ENCODE data around the gene PIKFYVE.
"Not testable (repeated sequence)": the region's sequence is repeated elsewhere in the genome, so short reads cannot be mapped to it uniquely, and the experiment has no call there.

PIKFYVE gene

DNA sequence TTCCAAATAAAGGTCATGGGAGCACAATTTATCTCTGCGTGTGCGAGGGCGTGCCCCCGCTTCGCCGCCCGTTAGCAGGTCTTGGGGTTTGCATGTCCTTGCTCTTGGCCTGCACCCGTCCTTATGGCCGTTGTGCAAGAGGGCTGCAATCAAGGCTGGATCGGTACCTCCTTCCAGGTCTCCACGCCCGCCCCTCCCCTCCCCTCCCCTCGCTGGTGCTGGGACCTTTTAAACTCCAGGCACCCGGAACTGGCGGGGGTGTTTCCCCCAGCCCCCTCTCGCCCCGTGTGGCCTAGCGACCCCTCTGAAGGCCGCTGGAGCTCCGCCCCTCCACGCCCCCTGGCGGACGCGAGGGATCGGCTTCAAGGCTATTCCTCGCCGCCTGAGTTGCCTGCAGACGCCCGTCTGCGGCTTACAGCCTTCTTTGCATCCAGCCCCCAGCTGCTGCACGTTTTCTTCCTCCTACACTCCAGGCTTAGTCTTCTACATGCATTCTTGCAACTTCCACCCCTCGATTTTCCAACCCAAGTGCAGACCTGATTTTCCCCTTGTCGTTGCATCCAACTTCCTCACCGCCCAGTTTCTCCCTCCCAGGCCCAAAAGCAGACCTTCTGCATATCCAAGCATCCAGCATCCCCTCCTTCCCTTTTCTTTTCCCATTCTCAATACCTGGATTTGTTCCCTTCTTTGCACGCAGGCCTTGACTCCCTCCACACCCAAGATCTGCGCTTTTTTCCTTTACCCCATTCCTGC is 11.8 kb upstream of the PIKFYVE start:
- peak; percentile 84 for DNase-seq (ENCODE audit: low spot score)

DNA sequence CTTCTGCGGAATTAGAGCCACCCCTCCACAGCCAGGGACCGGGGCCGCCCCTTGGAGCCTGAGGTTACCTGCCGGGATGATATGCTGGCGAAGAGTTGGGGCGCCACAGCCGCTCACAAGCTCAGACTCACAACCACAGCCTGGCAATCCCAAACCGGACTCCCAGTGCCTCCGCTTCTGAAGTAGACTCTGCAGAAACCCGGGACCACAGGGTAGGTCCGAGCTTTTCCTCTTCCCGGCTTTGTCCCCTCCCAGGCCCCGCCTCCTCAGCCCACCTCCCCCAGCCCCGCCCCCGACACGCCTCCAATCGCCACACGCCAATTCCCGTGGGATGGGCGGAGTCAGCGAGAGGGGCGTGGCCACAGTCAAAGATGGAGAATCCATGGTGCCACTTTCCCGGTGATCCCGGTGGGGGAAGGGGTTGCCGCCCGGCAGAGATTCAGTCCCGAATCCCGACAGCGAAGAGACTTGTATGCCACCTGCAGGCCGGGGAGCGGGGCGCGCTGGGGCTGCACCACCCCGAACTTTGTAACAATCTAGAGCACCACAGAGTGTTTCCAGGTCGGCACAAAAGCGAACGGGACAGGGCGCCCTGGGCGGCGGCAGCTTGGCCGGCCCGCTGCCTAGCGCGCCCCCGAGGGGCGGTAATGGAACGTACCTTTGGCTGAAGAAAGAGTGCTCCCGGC is 11.0 kb upstream of the PIKFYVE start, which contains the start of gene IDH1:
TSS of gene IDH1 (minus strand) at position 201 of the 686 bp plus-strand sequence. CDS start 3,520 bp downstream, outside the sequence.
- DNase-seq (ENCODE audit: low spot score), result peak; percentile 93

DNA sequence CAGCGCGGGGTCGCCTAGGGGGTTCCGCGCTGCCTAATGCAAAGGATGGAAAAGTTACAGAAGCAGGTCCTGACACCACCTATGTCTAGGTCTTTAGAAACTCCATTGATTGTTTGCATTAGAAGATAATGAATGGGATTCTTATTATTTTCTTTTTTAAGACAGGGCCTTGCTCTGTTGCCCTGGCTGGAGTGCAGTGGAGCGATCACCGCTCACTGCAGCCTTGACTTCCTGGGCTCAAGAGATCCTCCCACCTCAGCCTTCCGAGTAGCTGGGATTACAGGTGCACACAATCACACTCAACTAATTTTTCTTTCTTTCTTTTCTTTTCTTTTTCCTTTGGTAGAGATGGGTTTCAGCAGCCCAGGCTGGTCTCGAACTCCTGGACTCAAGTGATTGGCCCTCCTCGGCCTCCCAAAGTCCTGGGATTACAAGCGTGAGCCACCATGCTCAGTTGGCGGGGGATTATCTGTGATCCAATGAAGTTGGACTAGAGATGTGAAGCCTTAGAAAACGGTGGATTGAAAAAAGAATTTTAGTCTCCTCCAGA is 10.4 kb upstream of the PIKFYVE start:
- DNase-seq (ENCODE audit: low spot score), result no peak

DNA sequence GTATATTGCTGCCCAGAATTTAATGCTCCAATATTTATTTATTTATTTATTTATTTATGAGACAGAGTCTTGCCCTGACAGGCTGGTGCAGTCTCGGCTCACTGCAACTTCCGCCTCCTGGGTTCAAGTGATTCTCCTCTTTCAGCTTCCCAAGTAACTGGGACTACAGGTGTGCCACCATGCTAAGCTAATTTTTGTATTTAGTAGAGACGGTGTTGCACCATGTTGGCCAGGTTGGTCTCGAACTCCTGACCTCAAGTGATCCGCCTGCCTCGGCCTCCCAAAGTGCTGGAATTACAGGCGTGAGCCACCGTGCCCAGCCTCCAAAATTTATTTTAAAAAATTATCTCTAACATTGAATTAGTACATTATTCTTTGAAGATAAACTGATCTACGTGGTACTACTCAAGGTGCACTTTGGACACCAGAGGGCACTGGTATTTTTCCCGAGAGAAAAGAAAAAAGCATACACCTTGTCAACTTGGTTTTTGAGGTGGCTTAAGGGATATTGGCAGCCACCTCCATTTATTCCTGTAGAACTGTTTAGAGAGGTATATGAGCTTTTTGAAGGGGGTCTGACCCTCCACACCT is 9.8 kb upstream of the PIKFYVE start:
- no peak for DNase-seq (ENCODE audit: low spot score)

DNA sequence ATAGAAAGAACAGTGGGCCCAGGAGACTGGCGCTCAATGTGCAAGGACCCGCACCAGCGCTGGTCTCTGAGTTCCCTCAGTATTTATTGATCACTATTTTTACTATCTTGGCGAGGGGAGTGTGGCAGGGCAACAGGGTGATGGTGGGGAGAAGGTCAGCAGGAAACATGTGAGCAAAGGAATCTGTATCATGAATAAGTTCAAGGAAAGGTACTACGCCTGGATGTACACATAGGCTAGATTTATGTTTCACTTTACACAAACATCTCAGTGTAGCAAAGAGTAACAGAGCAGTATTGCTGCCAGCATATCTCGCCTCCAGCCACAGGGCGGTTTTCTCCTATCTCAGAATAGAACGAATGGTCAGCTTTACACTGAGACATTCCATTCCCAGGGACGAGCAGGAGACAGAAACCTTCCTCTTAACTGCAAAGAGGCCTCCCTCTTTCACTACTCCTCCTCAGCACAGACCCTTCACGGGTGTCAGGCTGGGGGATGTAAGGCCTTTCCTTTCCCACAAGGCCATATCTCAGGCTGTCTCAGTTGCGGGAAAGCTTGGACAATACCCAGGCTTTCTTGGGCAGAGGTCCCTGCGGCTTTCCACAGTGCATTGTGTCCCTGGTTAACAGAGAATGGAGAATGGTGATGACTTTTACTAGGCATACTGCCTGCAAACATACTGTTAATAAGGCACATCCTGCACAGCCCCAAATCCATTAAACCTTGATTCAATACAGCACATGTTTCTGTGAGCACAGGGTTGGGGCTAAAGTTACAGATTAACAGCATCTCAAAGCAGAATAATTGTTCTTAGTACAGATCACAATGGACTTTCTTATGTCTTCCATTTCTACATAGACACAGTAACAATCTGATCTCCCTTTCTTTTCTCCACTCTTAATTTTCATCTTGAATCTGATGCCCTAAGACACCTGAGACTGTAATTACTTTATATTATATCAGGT is 8.9 kb upstream of the PIKFYVE start:
- not testable (repeated sequence) for DNase-seq (ENCODE audit: low spot score)

DNA sequence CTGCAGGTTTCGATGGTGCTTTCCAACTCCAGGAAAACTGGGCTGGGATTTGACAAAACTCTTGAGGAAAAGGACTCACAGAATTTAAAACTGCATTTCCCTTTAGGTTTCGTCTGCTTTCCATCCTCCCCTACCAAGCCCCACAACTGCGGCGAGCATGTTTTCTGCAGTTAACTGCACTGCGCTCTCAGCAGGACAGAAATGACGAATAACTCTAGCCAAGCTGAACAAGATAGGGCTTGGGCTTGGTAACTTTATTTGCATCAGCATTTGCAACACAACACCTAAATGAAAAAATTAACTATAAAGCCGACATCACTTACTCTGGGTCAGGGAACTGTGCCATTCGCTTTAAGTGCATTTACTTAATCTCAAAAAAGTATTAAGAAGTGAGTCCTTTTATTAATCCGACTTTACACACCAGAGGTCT is 669 bp upstream of the PIKFYVE start:
- DNase-seq (ENCODE audit: low spot score), result peak; percentile 45

DNA sequence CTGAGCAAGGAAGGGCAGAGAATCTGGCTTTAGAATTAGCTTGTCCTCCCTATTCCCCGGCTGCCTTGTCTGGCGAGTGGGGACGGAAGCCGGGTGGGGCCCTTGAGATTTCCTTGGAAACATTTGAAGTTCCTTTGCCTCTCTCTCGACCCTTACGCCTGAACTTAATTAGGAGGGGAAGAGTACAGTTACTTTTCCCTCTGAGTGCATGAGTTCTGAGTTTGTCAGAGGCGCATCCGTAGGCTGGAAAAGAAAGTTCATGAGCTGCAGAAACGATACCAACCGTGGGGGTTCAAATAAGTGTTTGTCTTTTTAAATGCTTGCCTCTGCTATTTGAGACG is 468 bp downstream of the PIKFYVE start:
- no peak for DNase-seq (ENCODE audit: low spot score)

DNA sequence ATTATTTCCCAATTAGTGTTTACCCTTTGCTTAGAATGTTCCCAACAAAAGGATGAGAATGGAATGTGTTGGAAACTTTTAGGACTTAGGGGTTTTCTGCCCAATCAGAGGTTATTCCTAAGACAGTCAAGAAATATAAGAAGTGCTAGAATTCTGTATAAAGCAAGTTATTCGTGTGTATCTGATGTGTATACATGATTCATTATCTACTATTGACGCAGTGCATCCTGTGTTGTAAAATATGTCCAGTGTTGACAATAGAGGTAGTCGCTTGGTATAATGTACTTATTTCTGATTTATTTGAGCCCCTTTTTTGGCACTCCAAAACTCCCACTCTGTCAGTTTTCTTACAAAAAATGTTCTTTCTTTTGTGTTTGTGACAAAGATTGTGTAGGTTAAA is 881 bp downstream of the PIKFYVE start:
- DNase-seq (ENCODE audit: low spot score), result no peak

DNA sequence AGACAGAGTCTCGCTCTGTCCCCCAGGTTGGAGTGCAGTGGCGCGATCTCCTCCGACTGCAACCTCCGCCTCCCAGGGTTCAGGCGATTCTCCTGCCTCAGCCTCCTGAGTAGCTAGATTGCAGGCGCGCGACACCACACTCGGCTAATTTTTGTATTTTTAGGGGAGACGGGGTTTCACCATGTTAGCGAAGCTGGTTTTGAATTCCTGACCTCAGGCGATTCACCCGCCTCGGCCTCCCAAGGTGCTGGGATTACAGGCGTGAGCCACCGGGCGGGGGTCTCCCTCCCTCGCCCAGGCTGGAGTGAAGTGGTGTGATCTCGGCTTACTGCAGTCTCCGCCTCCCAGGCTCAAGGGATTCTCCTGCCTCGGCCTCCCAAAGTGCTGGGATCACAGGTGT is 1.5 kb downstream of the PIKFYVE start:
- not testable (repeated sequence) for DNase-seq (ENCODE audit: low spot score)

DNA sequence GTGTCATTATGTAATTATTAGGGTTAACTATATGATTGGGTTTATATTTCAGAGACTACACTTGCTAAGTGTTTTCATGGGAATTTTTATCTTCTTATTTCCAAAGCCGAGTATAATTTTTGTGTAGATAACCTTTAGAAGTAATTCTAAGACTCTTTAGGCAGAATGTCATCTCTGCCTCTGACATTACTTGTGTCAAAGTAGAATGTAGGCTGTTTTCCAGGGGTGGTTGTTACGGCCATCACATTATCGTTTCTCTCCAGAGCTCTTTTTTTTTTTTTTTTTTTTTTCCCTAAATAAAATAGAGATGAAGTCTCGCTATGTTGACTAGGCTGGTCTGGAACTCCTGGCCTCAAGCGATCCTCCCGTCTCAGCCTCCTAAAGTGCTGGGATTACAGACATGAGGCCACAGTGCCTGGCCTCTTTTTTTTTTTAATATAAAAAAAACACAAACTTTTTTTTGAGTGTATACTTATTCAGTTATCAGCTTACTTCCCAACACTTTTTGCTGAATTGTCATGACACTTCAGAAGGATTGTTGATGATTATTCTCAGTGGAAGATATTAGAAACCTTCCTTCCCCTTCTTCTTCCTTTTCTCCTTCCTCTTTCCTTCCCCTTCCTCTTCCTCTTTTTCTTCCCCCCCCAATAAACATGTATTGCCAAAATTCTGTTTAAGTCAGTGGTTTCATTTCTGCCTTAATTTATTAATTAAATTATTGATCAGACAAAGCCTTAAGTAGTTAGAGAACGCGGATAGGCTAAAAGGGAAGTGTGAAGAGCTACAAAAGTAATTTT is 2.3 kb downstream of the PIKFYVE start:
- DNase-seq (ENCODE audit: low spot score), result no peak

DNA sequence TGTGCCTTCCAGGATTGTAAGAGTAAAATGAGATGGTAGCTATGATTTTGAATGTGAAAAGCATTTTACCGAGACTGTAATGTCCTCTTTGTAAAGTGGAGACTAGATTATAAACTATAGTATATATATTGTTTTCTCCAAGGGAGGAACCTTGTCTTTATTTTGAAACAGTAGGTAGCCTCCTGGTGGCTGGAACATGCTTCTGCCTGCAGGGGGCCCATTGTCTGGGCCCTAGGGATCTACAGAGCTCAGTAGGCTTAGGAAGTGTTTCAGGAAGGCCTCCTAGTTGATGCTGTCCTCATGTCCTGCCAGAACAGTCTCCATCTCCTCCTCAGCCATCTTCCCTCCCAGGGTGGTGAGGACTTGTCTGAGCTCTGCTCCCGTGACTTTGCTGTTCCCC is 3.0 kb downstream of the PIKFYVE start:
- no peak for DNase-seq (ENCODE audit: low spot score)

DNA sequence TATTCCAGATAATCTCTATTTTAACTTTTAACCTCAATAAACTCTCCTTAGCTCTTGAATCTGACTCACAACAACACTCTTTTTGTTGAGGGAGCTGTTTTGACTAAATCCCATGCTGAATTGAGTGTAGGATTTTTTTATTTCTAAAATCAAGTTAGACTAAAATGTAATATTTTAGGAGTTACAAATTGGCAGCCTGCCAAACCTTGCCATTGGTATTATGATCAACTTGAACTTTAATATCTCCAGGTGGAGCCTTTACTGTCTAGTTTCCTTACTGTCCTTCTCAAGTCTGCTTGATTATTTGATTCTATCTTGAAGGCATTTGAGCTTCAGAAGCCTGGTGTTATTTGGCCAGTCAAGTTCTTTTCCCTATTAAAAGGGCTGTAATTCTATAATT is 8.7 kb downstream of the PIKFYVE start:
- no peak for DNase-seq (ENCODE audit: low spot score)

DNA sequence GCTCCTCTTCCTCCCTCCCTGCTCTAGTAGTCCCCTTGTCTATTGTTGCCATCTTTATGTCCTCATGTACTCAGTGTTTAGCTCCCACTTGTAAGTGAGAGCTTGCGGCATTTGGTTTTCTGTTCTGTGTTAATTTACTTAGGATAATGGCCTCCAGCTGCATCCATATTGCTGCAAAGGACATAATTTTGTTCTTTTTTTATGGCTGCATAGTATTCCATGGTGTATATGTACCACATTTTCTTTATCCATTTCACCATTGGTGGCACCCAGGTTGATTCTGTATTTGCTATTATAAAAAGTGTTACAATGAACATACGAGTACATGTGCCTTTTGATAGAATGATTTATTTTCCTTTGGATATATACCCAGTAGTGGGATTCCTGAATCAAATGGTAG is 12.5 kb downstream of the PIKFYVE start:
- no peak for DNase-seq (ENCODE audit: low spot score)

DNA sequence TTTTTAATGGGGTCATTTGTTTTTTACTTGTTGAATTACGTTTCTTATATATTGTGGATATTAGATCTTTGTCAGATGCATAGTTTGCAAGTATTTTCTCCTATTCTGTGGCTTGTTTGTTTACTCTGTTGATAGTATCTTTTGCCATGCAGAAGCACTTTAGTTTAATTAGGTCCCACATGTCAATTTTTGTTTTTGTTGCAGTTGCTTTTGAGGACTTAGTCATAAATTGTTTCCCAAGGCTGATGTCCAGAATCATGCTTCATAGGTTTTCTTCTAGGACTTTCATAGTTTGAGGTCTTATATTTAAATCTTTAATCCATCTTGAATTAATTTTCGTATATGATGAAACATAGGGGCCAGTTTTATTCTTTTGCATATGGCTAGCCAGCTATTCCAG is 13.2 kb downstream of the PIKFYVE start:
- DNase-seq (ENCODE audit: low spot score), result no peak

DNA sequence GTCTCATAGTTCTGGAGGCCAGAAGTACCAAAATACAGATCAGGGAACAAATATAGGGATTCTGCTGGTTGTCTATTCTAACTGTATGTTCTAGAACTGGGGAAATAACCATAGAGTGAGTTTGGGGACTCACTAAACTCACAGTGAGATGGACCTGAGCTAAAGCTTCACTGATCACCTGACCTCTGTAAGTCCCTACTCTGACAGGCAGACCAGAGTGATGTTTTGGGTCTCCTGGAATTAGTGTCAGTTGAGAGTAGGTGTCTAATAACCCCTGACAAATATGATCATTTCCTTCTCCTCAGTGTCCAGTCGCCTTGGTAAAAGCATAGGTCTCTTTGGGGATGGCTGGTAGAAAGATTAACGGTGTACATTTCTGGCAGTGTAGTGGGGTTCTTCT is 14.2 kb downstream of the PIKFYVE start:
- no peak for DNase-seq (ENCODE audit: low spot score)

DNA sequence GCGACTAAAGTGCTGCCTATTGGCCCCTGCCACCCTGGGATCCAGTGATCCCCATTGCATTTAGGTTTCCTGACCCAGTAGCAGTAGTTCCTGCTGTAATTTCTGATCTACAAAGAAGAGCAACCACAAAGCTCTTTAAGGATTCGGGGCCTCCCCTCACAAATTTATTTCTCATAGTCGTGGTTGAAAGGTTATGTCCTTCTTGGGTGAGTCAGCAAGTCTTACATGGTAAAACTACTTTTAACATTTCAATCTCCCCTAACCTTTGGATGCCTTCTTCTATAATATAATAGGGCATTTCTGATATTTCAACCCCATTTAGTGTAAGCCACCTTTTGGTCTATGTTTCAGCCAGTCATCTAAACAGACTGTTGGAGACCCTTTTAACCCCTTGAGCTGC is 14.9 kb downstream of the PIKFYVE start:
- no peak for DNase-seq (ENCODE audit: low spot score)

DNA sequence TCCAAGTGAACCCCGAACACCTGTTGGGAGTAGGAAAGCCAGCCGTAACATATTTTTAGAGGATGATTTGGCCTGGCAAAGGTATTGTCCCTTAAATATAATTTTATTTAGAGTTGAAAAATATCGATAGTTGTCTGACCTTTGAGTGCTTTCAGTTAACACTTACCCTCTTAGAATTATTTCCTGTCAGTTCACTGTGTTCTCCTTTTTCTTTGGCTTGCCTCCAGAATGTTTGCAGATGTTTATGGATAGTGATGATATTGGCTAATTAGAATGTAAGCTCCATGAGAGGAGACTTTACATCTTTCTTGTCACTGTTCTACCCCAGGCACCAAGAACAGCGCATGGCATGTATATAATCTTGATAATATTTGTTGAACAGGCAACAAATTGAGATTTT is 19.8 kb downstream of the PIKFYVE start:
- no peak for DNase-seq (ENCODE audit: low spot score)

DNA sequence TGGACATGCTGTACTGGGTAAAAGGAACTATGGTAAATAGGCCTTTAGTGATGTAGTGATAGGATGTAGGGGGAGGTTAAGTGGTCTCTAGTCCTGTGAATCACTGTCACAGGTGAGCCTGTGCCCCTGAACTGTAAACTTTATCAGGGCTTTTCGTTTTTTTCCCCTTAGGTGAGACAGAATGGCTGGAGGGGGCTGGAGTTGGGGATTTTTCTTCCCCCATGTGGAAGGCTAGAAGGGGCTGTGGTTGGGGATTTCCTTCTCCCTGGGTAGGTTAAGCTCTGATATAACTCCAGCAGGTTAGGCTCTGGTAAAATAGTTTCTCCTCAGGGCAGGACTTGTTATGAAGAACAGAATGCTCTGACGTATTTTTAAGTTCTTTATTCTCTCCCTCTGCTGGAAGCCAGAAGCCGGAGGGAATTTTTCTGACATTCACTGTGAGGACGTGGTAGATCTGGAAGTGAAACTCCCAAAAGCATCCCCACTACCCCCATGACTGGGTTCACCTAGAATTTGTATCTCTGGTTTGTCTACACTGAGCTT is 28.5 kb downstream of the PIKFYVE start:
- no peak for DNase-seq (ENCODE audit: low spot score)

DNA sequence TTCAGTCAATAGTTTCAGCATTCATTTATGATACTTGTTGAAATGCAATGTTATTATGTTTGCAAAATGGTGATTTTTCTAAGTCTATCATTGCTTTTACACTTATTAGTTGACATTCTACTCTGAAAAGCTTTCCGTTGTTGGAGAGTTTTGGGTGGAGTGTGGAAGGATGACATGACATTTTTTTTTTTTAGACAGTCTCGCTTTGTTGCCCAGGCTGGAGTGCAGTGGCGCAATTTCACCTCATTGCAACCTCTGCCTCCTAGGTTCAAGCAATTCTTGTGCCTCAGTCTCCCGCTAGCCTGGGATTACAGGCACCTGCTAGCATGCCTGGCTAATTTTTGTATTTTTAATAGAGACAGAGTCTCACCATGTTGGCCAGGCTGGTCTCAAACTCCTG is 29.8 kb downstream of the PIKFYVE start:
- DNase-seq (ENCODE audit: low spot score), result no peak

DNA sequence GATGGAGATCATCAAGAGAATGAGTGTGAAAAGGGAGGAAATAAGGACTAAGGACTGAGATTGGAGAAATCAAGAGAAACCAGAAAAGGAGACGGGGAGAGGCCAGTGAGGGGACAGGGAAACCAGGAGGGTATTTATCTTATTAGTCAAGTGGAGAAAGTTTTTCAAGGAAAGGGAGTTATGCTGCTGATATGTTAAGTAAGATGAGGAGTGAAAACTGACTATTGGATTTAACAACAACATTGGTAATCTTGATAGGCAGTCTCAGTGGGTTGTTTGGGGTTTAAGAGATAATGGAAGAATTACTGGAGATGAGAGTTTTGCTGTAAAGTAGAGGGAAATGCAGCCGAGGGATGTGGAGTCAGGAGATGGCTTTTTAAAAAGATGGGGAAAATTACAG is 30.6 kb downstream of the PIKFYVE start:
- no peak for DNase-seq (ENCODE audit: low spot score)
